GM10266 (cell line): ENCODE results near the gene C19orf53.

Experiments
- DNase-seq: peaks from one replicate; pipeline ENCODE4 v3.0.0; 2012; ENCODE audit errors: extremely low spot score
- TF ChIP-seq, protein P1 (sequence below): IDR thresholded peaks from 2 replicates; pipeline ENCODE4 v1.5.1; 2012; ENCODE audit warnings: mild to moderate bottlenecking, low read depth; ENCODE audit not compliant: control insufficient read depth, insufficient read depth; ENCODE audit errors: missing control alignments

Gene C19orf53

DNA sequence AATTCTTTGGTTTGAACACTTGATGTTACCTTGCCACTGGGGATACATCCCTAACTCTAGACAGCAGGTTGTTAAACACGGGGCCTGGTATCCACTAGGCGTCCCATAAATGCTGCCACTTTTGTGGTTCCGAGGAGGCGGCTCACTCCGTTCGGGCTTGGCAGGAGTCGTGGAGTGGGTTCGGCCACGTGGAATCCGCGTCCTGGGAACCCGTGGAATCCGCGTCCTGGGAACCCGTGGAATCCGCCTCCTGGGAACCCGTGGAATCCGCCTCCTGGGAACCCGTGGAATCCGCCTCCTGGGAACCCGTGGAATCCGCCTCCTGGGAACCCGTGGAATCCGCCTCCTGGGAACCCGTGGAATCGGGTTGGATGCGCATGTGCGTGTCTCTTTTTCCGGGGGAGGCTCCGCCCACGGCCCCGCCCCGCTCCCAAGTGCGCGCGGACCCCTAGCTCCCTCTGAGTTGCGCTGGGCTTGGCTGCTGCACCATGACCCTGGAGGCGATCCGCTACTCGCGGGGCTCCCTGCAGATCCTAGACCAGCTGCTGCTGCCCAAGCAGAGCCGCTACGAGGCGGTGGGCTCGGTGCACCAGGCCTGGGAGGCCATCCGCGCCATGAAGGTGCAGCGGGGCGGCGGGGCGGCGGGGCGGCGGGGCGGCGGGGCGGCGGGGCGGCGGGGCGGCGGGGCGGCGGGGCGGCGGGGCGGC is 10.0 kb upstream of the C19orf53 start, which contains the start of gene MRI1:
Gene MRI1 (plus strand): TSS at position 422 of the 707 bp plus-strand sequence. CDS start 67 bp downstream, at position 489.
- peak; percentile 94 for DNase-seq

GRCh38 chr19:13764821-13765394 is 9.3 kb upstream of the C19orf53 start:
- peak; percentile 67 for DNase-seq
- TF ChIP-seq, protein P1, sequence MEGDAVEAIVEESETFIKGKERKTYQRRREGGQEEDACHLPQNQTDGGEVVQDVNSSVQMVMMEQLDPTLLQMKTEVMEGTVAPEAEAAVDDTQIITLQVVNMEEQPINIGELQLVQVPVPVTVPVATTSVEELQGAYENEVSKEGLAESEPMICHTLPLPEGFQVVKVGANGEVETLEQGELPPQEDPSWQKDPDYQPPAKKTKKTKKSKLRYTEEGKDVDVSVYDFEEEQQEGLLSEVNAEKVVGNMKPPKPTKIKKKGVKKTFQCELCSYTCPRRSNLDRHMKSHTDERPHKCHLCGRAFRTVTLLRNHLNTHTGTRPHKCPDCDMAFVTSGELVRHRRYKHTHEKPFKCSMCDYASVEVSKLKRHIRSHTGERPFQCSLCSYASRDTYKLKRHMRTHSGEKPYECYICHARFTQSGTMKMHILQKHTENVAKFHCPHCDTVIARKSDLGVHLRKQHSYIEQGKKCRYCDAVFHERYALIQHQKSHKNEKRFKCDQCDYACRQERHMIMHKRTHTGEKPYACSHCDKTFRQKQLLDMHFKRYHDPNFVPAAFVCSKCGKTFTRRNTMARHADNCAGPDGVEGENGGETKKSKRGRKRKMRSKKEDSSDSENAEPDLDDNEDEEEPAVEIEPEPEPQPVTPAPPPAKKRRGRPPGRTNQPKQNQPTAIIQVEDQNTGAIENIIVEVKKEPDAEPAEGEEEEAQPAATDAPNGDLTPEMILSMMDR: no peak

More for the DNA sequence above, 10.0 kb upstream of the C19orf53 start, which contains the start of gene MRI1:
- TF ChIP-seq, protein P1: no peak

GRCh38 chr19:13765395-13766094 is 8.7 kb upstream of the C19orf53 start:
- DNase-seq: no peak
- TF ChIP-seq, protein P1: no peak

DNA sequence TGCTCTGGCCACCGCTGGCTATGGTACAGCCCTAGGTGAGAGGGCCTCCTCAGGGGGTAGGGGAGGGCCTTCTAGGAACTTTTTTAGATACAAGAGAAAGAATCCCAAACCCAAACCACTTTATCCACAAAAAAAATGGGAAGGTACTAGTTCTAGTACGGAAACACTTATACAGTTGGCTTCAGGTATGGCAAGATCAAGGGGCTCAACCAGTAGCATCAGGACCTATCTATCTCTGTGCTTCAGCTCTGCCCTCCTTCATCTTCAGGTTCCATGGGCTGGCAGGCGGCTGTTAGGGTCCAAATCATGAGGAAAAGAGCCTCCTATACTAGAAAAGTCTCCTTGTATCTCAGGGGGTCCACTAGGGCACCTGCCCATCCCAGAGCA is 8.2 kb upstream of the C19orf53 start:
- DNase-seq: no peak
- TF ChIP-seq, protein P1: no peak

DNA sequence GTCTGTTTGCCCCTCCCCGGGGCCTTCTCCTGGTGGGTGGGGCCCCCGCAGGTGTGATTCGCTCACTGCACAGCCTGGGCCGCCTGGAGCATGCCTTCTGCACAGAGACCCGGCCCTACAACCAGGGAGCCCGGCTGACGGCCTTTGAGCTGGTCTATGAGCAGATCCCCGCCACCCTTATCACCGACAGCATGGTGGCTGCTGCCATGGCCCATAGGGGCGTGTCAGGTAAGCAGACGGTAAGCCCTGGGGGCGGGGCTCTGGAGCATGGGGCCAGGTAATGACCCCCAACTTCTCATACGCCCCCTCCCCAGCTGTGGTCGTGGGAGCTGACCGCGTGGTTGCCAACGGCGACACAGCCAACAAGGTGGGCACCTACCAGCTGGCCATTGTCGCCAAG is 5.7 kb upstream of the C19orf53 start:
- no peak for DNase-seq
- TF ChIP-seq, protein P1: no peak

DNA sequence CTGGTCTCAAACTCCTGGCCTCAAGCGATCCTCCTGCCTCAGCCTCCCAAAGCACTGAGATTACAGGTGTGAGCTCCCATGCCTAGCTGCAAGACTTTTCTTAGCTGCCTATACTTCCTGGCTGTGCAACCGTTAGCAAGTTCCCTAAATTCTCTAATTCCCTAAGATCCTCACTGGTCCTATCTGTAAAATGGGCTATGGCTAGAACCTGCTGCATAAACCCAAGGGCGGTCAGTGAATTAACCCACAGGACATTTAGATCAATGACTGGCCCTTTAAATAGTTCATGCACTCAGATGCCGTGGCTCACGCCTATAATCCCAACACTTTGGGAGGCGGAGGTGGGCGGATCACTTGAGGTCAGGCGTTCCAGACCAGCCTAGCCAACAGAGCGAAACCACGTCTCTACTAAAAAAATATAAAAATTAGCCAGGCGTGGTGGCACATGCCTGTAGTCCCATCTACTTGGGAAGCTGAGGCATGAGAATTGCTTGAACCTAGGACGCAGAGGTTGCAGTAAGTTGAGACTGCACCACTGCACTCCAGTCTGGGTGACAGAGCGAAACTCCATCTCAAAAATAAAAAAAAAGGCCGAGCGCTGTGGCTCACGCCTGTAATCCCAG is 4.1 kb upstream of the C19orf53 start:
- TF ChIP-seq, protein P1: no peak
- DNase-seq: no peak
